Measurements from ENCODE around the gene PRSS2. TPM values are rescaled to one million over a fixed set of nuclear protein-coding genes. Genes with fewer than 3 reads are reported as not detected.

PRSS2 gene
- total RNA-seq, 1 experiment from 2014 or later: not detected

DNA sequence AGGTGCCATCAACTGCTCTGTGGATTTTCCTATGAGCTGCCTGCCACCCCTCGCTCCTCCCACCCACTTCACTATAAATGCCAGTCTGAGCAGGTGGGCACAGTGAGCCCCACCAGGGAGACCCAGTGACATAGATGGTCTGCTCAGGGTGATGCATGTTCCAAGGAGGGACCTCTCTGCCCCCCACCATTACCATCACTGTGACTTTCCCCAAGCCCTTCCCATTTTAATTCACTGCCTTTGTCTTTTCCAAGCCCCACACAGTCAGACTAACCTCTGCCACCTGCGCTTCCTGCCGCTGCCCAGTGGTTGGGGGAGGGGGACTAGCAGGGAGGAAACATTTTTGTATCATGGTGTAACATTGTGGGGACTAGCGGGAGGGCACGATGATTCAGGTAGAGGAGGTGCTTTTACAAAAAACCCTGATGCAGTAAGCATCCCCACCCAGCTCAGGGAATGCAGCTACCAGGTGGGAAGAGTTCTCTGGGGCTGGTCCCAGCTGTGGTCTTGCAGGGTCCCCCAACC is 24.6 kb downstream of the PRSS2 start:
- in situ Hi-C loops (cut with HindIII; ENCODE audit: low pct_unique_long_range_greater_than_20kb, low sequenced_read_pairs): no loop called here
- no peak for DNase-seq (ENCODE audit: low read depth, low spot score)

DNA sequence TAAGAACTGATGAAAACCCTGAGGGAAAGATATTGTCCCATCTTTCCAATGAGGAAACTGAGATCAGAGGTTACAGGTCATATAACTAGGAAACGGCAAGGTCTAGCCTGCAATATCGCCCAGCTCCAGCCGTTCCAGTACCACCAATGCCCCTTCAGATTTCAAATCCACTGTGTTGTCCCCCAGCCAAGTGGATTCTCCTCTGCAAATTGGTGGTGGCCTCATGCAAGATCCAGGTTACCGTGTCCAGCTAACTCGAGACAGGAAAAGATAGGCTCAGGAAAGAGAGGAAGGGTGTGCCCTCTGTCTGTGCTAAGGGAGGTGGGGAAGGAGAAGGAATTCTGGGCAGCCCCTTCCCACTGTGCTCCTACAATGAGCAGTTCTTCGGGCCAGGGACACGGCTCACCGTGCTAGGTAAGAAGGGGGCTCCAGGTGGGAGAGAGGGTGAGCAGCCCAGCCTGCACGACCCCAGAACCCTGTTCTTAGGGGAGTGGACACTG is 25.3 kb downstream of the PRSS2 start:
- in situ Hi-C loops (cut with HindIII; ENCODE audit: low pct_unique_long_range_greater_than_20kb, low sequenced_read_pairs): no loop called here
- DNase-seq (ENCODE audit: low read depth, low spot score): no peak

- in situ Hi-C loops (cut with HindIII; ENCODE audit: low pct_unique_long_range_greater_than_20kb, low sequenced_read_pairs): no loop called here
- DNase-seq (ENCODE audit: low read depth, low spot score): no peak
Measured at GRCh38 chr7:142796501-142797390, 26.0 kb downstream of the PRSS2 start.

- DNase-seq (ENCODE audit: low read depth, low spot score): no peak
- in situ Hi-C loops (cut with HindIII; ENCODE audit: low pct_unique_long_range_greater_than_20kb, low sequenced_read_pairs): no loop called here
Measured at GRCh38 chr7:142797391-142798377, 26.9 kb downstream of the PRSS2 start.

GRCh38 chr7:142798451-142799436 is 28.0 kb downstream of the PRSS2 start:
- in situ Hi-C loops (cut with HindIII; ENCODE audit: low pct_unique_long_range_greater_than_20kb, low sequenced_read_pairs): no loop called here
- DNase-seq (ENCODE audit: low read depth, low spot score): no peak

GRCh38 chr7:142799437-142799835 is 28.7 kb downstream of the PRSS2 start:
- DNase-seq (ENCODE audit: low read depth, low spot score): no peak
- in situ Hi-C loops (cut with HindIII; ENCODE audit: low pct_unique_long_range_greater_than_20kb, low sequenced_read_pairs): no loop called here

GRCh38 chr7:142800088-142800487 is 29.3 kb downstream of the PRSS2 start:
- in situ Hi-C loops (cut with HindIII; ENCODE audit: low pct_unique_long_range_greater_than_20kb, low sequenced_read_pairs): loop anchor here (25.0 kb wide), 1 partner anchor 438 kb away; no protein-coding TSS in a partner anchor
- DNase-seq (ENCODE audit: low read depth, low spot score): no peak

- no peak for DNase-seq (ENCODE audit: low read depth, low spot score)
- in situ Hi-C loops (cut with HindIII; ENCODE audit: low pct_unique_long_range_greater_than_20kb, low sequenced_read_pairs): loop anchor here (25.0 kb wide), 1 partner anchor 438 kb away; no protein-coding TSS in a partner anchor
Measured at GRCh38 chr7:142800699-142801260, 30.0 kb downstream of the PRSS2 start.

DNA sequence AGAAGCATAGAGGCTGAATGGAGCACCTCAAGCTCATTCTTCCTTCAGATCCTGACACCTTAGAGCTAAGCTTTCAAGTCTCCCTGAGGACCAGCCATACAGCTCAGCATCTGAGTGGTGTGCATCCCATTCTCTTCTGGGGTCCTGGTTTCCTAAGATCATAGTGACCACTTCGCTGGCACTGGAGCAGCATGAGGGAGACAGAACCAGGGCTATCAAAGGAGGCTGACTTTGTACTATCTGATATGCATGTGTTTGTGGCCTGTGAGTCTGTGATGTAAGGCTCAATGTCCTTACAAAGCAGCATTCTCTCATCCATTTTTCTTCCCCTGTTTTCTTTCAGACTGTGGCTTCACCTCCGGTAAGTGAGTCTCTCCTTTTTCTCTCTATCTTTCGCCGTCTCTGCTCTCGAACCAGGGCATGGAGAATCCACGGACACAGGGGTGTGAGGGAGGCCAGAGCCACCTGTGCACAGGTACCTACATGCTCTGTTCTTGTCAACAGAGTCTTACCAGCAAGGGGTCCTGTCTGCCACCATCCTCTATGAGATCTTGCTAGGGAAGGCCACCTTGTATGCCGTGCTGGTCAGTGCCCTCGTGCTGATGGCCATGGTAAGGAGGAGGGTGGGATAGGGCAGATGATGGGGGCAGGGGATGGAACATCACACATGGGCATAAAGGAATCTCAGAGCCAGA is 31.0 kb downstream of the PRSS2 start:
- no peak for DNase-seq (ENCODE audit: low read depth, low spot score)

DNA sequence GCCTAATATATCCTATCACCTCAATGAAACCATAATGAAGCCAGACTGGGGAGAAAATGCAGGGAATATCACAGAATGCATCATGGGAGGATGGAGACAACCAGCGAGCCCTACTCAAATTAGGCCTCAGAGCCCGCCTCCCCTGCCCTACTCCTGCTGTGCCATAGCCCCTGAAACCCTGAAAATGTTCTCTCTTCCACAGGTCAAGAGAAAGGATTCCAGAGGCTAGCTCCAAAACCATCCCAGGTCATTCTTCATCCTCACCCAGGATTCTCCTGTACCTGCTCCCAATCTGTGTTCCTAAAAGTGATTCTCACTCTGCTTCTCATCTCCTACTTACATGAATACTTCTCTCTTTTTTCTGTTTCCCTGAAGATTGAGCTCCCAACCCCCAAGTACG is 31.5 kb downstream of the PRSS2 start:
- no peak for DNase-seq (ENCODE audit: low read depth, low spot score)
- in situ Hi-C loops (cut with HindIII; ENCODE audit: low pct_unique_long_range_greater_than_20kb, low sequenced_read_pairs): loop anchor here (25.0 kb wide), 1 partner anchor 440 kb away; no protein-coding TSS in a partner anchor

More for the DNA sequence above, 31.0 kb downstream of the PRSS2 start:
- in situ Hi-C loops (cut with HindIII; ENCODE audit: low pct_unique_long_range_greater_than_20kb, low sequenced_read_pairs): loop anchor here (25.0 kb wide), 1 partner anchor 439 kb away; no protein-coding TSS in a partner anchor

GRCh38 chr7:142803901-142804300 is 33.1 kb downstream of the PRSS2 start:
- in situ Hi-C loops (cut with HindIII; ENCODE audit: low pct_unique_long_range_greater_than_20kb, low sequenced_read_pairs): loop anchor here (25.0 kb wide), 1 partner anchor 442 kb away; no protein-coding TSS in a partner anchor
- no peak for DNase-seq (ENCODE audit: low read depth, low spot score)

GRCh38 chr7:142804728-142805207 is 34.0 kb downstream of the PRSS2 start:
- DNase-seq (ENCODE audit: low read depth, low spot score): no peak
- in situ Hi-C loops (cut with HindIII; ENCODE audit: low pct_unique_long_range_greater_than_20kb, low sequenced_read_pairs): loop anchor here (25.0 kb wide), 1 partner anchor 442 kb away; no protein-coding TSS in a partner anchor

DNA sequence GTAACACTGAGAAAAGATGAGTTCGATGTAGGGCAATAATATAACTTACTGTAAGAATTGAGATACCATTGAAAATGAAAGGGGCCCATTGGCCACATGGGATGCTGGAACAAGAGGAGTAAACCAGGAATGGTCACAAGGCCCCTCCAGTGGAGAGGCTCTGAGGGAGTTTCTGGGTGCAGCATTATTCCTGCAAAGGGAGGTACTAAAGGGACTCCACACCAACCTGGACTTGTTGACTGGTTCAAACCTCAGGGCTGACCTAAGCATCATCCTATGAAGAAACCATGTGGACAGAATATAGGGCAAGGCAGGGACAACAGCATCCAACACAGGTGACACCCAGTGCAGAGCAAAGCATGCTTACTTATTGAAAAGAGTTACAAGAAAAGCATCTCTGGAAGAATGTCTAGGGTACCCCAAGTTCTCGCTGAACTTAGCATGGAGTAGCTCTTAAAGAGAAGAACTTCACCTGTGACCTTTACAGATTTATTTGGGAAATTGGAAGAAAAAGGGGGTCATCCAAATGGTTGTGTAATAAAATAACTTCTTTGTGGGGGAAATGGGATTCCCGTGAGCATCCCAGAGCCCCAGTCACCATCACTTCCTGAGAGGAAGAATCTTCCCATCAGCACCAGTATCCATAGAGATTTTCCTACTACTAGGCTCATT is 34.7 kb downstream of the PRSS2 start:
- in situ Hi-C loops (cut with HindIII; ENCODE audit: low pct_unique_long_range_greater_than_20kb, low sequenced_read_pairs): loop anchor here (25.0 kb wide), 1 partner anchor 443 kb away; no protein-coding TSS in a partner anchor
- no peak for DNase-seq (ENCODE audit: low read depth, low spot score)

DNA sequence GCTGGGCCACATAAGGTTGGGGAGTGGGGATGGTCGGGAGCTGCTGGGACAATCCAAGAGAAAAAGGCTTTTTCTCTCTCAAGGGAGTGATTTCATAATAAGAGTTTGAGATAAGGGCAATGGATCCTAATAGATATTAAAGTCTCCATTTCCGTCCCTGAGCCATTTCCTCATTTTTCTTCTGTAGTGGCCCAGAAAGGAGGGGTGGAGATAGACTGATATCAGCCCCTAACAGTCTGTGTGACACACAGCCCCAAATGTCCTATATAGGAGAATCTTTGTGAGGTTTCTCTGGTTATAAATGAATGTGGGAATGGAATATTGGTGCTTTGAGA is 35.2 kb downstream of the PRSS2 start:
- in situ Hi-C loops (cut with HindIII; ENCODE audit: low pct_unique_long_range_greater_than_20kb, low sequenced_read_pairs): loop anchor here (25.0 kb wide), 1 partner anchor 444 kb away; no protein-coding TSS in a partner anchor
- DNase-seq (ENCODE audit: low read depth, low spot score): no peak

GRCh38 chr7:142806957-142807356 is 36.2 kb downstream of the PRSS2 start:
- DNase-seq (ENCODE audit: low read depth, low spot score): no peak
- in situ Hi-C loops (cut with HindIII; ENCODE audit: low pct_unique_long_range_greater_than_20kb, low sequenced_read_pairs): loop anchor here (25.0 kb wide), 1 partner anchor 445 kb away; no protein-coding TSS in a partner anchor

Measured in SK-MEL-5 (cell line).